ENCODE measurements around the gene KCNAB1. TPM values are rescaled to one million over a fixed set of nuclear protein-coding genes. Genes with fewer than 3 reads are reported as not detected.

Gene KCNAB1
- total and polyA plus RNA-seq, 2 donors (not counting 1 experiment from before 2014, with no cell fraction given), result not detected

DNA sequence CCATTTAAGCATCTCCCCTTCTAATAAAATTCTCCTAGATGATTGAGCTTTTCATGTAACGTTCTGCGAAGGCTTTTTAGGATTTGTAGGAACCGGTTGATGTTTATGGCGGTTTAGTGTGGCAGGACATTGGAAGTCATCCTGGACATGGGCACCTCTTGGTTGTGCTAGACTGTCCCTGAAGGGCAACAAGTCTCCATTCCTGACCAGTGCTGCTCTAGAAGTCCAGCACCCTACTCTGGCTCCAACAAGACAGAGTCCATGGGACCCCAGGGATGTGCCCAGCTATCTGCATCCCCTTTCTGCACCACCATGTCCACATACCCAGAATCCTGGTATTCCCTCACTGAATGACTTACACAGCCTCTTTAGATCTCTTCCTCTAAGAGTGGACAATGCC, 46.4 kb downstream of the KCNAB1 start:
- Histone ChIP-seq H3K27me3 (replicated peaks in 1 of 4; ENCODE audit: control extremely low read depth in 1 of 4, control insufficient read depth in 3 of 4, insufficient read depth in 4 of 4, low read length in 3 of 4) (no peaks in the 10 kb centered on the region), H3K79me2 (ENCODE audit: control insufficient read depth, insufficient read depth, low read length) (no peaks in the 10 kb centered on the region), H4K20me1 (ENCODE audit: control insufficient read depth, insufficient read depth, low read length, poor library complexity, severe bottlenecking) (no peaks in the 10 kb centered on the region), H3K9ac (ENCODE audit: low read length) (no peak overlapping the region), H3K36me3 (replicated peaks in 1 of 2; ENCODE audit: control extremely low read depth in 1 of 2, control insufficient read depth in 1 of 2, extremely low read depth in 1 of 2, insufficient read depth in 2 of 2, low read length in 1 of 2) (no peaks in the 10 kb centered on the region), H3K27ac (ENCODE audit: low read length in 2 of 2) (no peak overlapping the region), H2AFZ (ENCODE audit: insufficient read depth, low read depth, low read length, poor library complexity, severe bottlenecking) (no peak overlapping the region), H3K4me3 (ENCODE audit: control extremely low read depth in 1 of 5, extremely low read depth in 1 of 5, insufficient read depth in 1 of 5, low read depth in 2 of 5, low read length in 4 of 5) (no peak overlapping the region), H3K4me2 (replicated peaks; ENCODE audit: low read depth, low read length, poor library complexity, severe bottlenecking) (no peak overlapping the region), H3K4me1 (ENCODE audit: control insufficient read depth in 2 of 2, insufficient read depth in 2 of 2, low read length in 2 of 2) (no peaks in the 10 kb centered on the region), H3K9me3 (ENCODE audit: control extremely low read depth in 1 of 3, control insufficient read depth in 2 of 3, insufficient read depth in 1 of 3, low read length in 2 of 3) (no peaks in the 10 kb centered on the region)
- Mint-ChIP-seq H3K27ac (no peak overlapping the region), H3K9me3 (ENCODE audit: insufficient read depth) (no peaks in the 10 kb centered on the region), H3K4me3 (no peak overlapping the region), H3K4me1 (no peaks in the 10 kb centered on the region), H3K27me3 (peaks cover 8% of the 10 kb centered on the region)
- WGBS (ENCODE audit: insufficient coverage), result 98% methylated on average over 3 of the region's 4 CpGs
- ChIA-PET CTCF (interaction anchor here (1.5 kb wide), 1 partner anchor 345 kb away, joined by 4 read pairs; no protein-coding TSS in a partner anchor), POLR2A (no interaction called here)
- no peak for TF ChIP-seq EZH2 (IDR thresholded peaks at IDR 0.05; ENCODE audit: borderline replicate concordance, insufficient read depth, low read depth, low read length, poor library complexity, severe bottlenecking)
- TF ChIP-seq, protein P1, sequence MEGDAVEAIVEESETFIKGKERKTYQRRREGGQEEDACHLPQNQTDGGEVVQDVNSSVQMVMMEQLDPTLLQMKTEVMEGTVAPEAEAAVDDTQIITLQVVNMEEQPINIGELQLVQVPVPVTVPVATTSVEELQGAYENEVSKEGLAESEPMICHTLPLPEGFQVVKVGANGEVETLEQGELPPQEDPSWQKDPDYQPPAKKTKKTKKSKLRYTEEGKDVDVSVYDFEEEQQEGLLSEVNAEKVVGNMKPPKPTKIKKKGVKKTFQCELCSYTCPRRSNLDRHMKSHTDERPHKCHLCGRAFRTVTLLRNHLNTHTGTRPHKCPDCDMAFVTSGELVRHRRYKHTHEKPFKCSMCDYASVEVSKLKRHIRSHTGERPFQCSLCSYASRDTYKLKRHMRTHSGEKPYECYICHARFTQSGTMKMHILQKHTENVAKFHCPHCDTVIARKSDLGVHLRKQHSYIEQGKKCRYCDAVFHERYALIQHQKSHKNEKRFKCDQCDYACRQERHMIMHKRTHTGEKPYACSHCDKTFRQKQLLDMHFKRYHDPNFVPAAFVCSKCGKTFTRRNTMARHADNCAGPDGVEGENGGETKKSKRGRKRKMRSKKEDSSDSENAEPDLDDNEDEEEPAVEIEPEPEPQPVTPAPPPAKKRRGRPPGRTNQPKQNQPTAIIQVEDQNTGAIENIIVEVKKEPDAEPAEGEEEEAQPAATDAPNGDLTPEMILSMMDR (IDR thresholded peaks at IDR 0.05), result no peak
- DNase-seq (no peak), ATAC-seq (ENCODE audit: low read depth) (no peak)
- intact Hi-C loops (cut with micrococcal nuclease), result no loop called here

DNA sequence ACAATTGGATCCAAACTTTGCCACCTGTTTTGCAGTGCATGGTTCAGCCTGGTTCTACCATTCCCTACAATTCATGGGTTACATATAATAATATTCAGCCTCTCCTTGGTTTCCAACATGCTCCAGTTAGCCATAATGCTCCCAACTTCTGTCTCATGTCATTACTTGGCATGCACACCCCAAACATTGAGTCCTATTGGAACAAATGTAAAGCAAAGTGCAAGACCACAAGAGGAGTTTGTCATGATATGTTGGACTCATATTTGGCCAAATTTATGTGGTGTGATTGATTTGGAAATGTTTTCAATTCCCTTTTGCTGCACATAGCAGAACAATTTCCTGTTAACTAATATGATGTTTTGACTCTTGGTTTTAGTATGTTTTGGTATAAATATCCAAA, 50.2 kb downstream of the KCNAB1 start:
- H4K20me1 ChIP-seq (ENCODE audit: control insufficient read depth, insufficient read depth, low read length, poor library complexity, severe bottlenecking), result no peaks in the 10 kb centered on the region
- H3K36me3 ChIP-seq (replicated peaks in 1 of 2; ENCODE audit: control extremely low read depth in 1 of 2, control insufficient read depth in 1 of 2, extremely low read depth in 1 of 2, insufficient read depth in 2 of 2, low read length in 1 of 2), result no peaks in the 10 kb centered on the region
- Mint-ChIP-seq H3K27me3 (peaks cover 27% of the 10 kb centered on the region), H3K9me3 (ENCODE audit: insufficient read depth) (no peaks in the 10 kb centered on the region), H3K27ac (no peak overlapping the region), H3K4me3 (no peak overlapping the region), H3K4me1 (no peaks in the 10 kb centered on the region)
- H3K27me3 ChIP-seq (replicated peaks in 1 of 4; ENCODE audit: control extremely low read depth in 1 of 4, control insufficient read depth in 3 of 4, insufficient read depth in 4 of 4, low read length in 3 of 4), result no peaks in the 10 kb centered on the region
- no peak overlapping the region for H3K4me2 ChIP-seq (replicated peaks; ENCODE audit: low read depth, low read length, poor library complexity, severe bottlenecking)
- CTCF ChIA-PET, result no interaction called here
- H3K9me3 ChIP-seq (ENCODE audit: control extremely low read depth in 1 of 3, control insufficient read depth in 2 of 3, insufficient read depth in 1 of 3, low read length in 2 of 3), result no peaks in the 10 kb centered on the region
- no peaks in the 10 kb centered on the region for H3K4me1 ChIP-seq (ENCODE audit: control insufficient read depth in 2 of 2, insufficient read depth in 2 of 2, low read length in 2 of 2)
- H3K4me3 ChIP-seq (ENCODE audit: control extremely low read depth in 1 of 5, extremely low read depth in 1 of 5, insufficient read depth in 1 of 5, low read depth in 2 of 5, low read length in 4 of 5), result no peak overlapping the region
- H2AFZ ChIP-seq (ENCODE audit: insufficient read depth, low read depth, low read length, poor library complexity, severe bottlenecking), result no peak overlapping the region
- intact Hi-C loops (cut with micrococcal nuclease), result no loop called here
- H3K9ac ChIP-seq (ENCODE audit: low read length), result no peak overlapping the region
- H3K79me2 ChIP-seq (ENCODE audit: control insufficient read depth, insufficient read depth, low read length), result no peaks in the 10 kb centered on the region
- ATAC-seq (ENCODE audit: low read depth) (no peak), DNase-seq (no peak)
- TF ChIP-seq, protein P1 (IDR thresholded peaks at IDR 0.05), result no peak
- TF ChIP-seq EZH2 (IDR thresholded peaks at IDR 0.05; ENCODE audit: borderline replicate concordance, insufficient read depth, low read depth, low read length, poor library complexity, severe bottlenecking), result no peak
- no peak overlapping the region for H3K27ac ChIP-seq (ENCODE audit: low read length in 2 of 2)
- POLR2A ChIA-PET, result no interaction called here

Data from B cell (primary cell).